ENCODE results near the gene PLEKHO2. TPM values are rescaled to one million over a fixed set of nuclear protein-coding genes. Genes with fewer than 3 reads are reported as not detected.

The PLEKHO2 gene
- total RNA-seq, 6 donors from 2014 or later = 21.9 to 83.0 (median 51.3) TPM

- no peak for DNase-seq
- 96 to 100% methylated on average over 1 to 13 of the region's 13 CpGs for WGBS, 2 donors
- H3K27me3 ChIP-seq = no peaks in the 10 kb centered on the region
- no peak overlapping the region for H3K4me3 ChIP-seq
- no peaks in the 10 kb centered on the region for H3K9me3 ChIP-seq
- no peaks in the 10 kb centered on the region for H3K4me1 ChIP-seq
- H3K27ac ChIP-seq = no peak overlapping the region
- ATAC-seq (ENCODE audit: low FRiP score in 2 of 2) = peak in 1 of 2 donors; percentile 25
- no peak for TF ChIP-seq POLR2AphosphoS5 (IDR thresholded peaks at IDR 0.05)
- TF ChIP-seq CTCF (IDR thresholded peaks at IDR 0.05) = no peak
- TF ChIP-seq POLR2A (IDR thresholded peaks at IDR 0.05) = no peak
- no peak for TF ChIP-seq EP300 (IDR thresholded peaks at IDR 0.05)
- H3K36me3 ChIP-seq = no peaks in the 10 kb centered on the region
Observed at GRCh38 chr15:64816452-64816851, 25.3 kb upstream of the PLEKHO2 start.

- ATAC-seq (ENCODE audit: low FRiP score in 2 of 2) (peak in 1 of 2 donors; percentile 0), DNase-seq (no peak)
- TF ChIP-seq POLR2A (IDR thresholded peaks at IDR 0.05) (no peak), EP300 (IDR thresholded peaks at IDR 0.05) (no peak), POLR2AphosphoS5 (IDR thresholded peaks at IDR 0.05) (no peak)
- 4 to 5% methylated on average over 12 to 15 of the region's 17 CpGs for WGBS, 2 donors
- Histone ChIP-seq H3K36me3 (no peaks in the 10 kb centered on the region), H3K27ac (peak overlapping the region in 1 of 4 donors; percentile 70), H3K4me3 (peak overlapping the region; percentile 19 to 56 (median 47)), H3K4me1 (peaks cover 20 to 30% (median 23%) of the 10 kb centered on the region in 4 donors), H3K9me3 (no peaks in the 10 kb centered on the region), H3K27me3 (peaks cover 0 to 6% (median 3%) of the 10 kb centered on the region in 4 donors)
Observed at GRCh38 chr15:64824929-64825430, 16.7 kb upstream of the PLEKHO2 start.

GRCh38 chr15:64825431-64826294 is 16.1 kb upstream of the PLEKHO2 start, which contains the start of gene PIF1:
Gene PIF1, minus strand, starts transcription at chr15:64825647. Its CDS starts 1,312 bp downstream, at chr15:64824335.
- H3K27ac ChIP-seq = peak within 1 kb of the TSS in 2 of 4 donors; percentile 70 to 74
- peak within 1 kb of the TSS; percentile 22 to 56 (median 48) for H3K4me3 ChIP-seq
- H3K9me3 ChIP-seq = no peaks in the 10 kb centered on the region
- TF ChIP-seq CTCF (IDR thresholded peaks at IDR 0.05) (peak in 1 of 6 experiments; percentile 10), POLR2AphosphoS5 (IDR thresholded peaks at IDR 0.05) (peak; percentile 39 to 82), EP300 (IDR thresholded peaks at IDR 0.05) (no peak), POLR2A (IDR thresholded peaks at IDR 0.05) (peak in 2 of 4 donors; percentile 45 to 63)
- 8 to 11% methylated on average over 16 to 35 of the region's 35 CpGs for WGBS, 2 donors
- peak; percentile 98 for ATAC-seq (ENCODE audit: low FRiP score in 2 of 2)
- peaks cover 20 to 30% (median 23%) of the 10 kb centered on the region in 4 donors for H3K4me1 ChIP-seq
- H3K27me3 ChIP-seq = peaks cover 0 to 6% (median 3%) of the 10 kb centered on the region in 4 donors
- H3K36me3 ChIP-seq = no peaks in the 10 kb centered on the region
- peak; percentile 91 to 94 for DNase-seq

GRCh38 chr15:64828985-64829384 is 12.7 kb upstream of the PLEKHO2 start:
- peaks cover 13 to 19% (median 18%) of the 10 kb centered on the region in 4 donors for H3K4me1 ChIP-seq
- DNase-seq (no peak), ATAC-seq (ENCODE audit: low FRiP score in 2 of 2) (no peak)

More at GRCh38 chr15:64828985-64829384, 12.7 kb upstream of the PLEKHO2 start:
- Histone ChIP-seq H3K4me3 (no peak overlapping the region), H3K36me3 (no peaks in the 10 kb centered on the region), H3K9me3 (no peaks in the 10 kb centered on the region), H3K27me3 (peaks cover 0 to 4% (median under 1%) of the 10 kb centered on the region in 4 donors), H3K27ac (no peak overlapping the region)
- WGBS, 2 donors = 92 to 96% methylated on average over 5 of the region's 5 CpGs
- TF ChIP-seq EP300 (IDR thresholded peaks at IDR 0.05) = no peak
- no peak for TF ChIP-seq CTCF (IDR thresholded peaks at IDR 0.05)
- no peak for TF ChIP-seq POLR2A (IDR thresholded peaks at IDR 0.05)
